Ovary (tissue), 9 donors: Measurements from ENCODE around the gene ULBP3. TPM values are rescaled to one million over a fixed set of nuclear protein-coding genes. Genes with fewer than 3 reads are reported as not detected.

Source experiments
- DNase-seq, 5 donors: peaks; one replicate each; pipeline ENCODE4 v3.0.0-alpha.2; 2019 to 2020
- H3K27ac ChIP-seq, 2 donors: fragments of 200-600 bp; one replicate each; pipeline versions ENCODE4 v1.5.1 to v1.8.0; 2019 to 2022
- H3K27me3 ChIP-seq: fragments of 200-600 bp; one replicate; pipeline ENCODE4 v1.8.0; 2022
- H3K36me3 ChIP-seq: fragments of 200-600 bp; sonication (generic); one replicate; pipeline ENCODE4 v1.5.1; 2019
- H3K4me1 ChIP-seq: one replicate; pipeline ENCODE4 v1.8.1; 2013; ENCODE audit warnings: mild to moderate bottlenecking, moderate library complexity; ENCODE audit not compliant: insufficient read depth
- H3K4me3 ChIP-seq: fragments of 200-600 bp; sonication (generic); one replicate; pipeline ENCODE4 v1.5.1; 2017
- H3K9me3 ChIP-seq, 2 donors: fragments of 200-600 bp in 1 of 2; sonication (generic) in 1 of 2; one replicate each; pipeline versions ENCODE4 v1.5.1 to v1.8.1; 2013 to 2019; ENCODE audit warnings: mild to moderate bottlenecking in 1 of 2, moderate library complexity in 1 of 2
- EP300 ChIP-seq: sonication (generic); formaldehyde crosslinking; IDR thresholded peaks from one replicate; pipeline ENCODE4 v1.6.1; 2017; ENCODE audit warnings: antibody characterized with exemption
- POLR2A ChIP-seq: fragments of 450-650 bp; IDR thresholded peaks from one replicate; pipeline ENCODE4 v1.6.1; 2017; ENCODE audit warnings: antibody characterized with exemption, mild to moderate bottlenecking, moderate library complexity
- WGBS, 3 donors: extraction: QIAGEN DNeasy Blood & Tissue Kit in 1 of 3; methylation state at CpG; one replicate each; pipeline versions ENCODE4 v1.1.5 to v1.1.7; 2013 to 2017; 5-methylcytosine and 5-hydroxymethylcytosine counted together
- intact Hi-C, 4 donors: fragments of 100-400 bp; cut with DNase I; formaldehyde crosslinking; loops; one replicate each; pipeline versions ENCODE4 v1.11.0 to v1.15.1; 2022 to 2023
- polyA plus RNA-seq, 2 donors: library from polyadenylated mRNA; stranded (reverse); fragments of 200-250 nt in 1 of 2; fragments of 350-450 nt in 1 of 2; fragmentation: Illumina TruSeq in 1 of 2; extraction: RNeasy Lipid Tissue Mini Kit (QIAGEN cat#74804) in 1 of 2; gene quantifications; one replicate each; pipeline ENCODE4 v1.2.3, GENCODE V29; 2013 to 2014
- total RNA-seq, 7 donors: library from RNA; depleted of rRNA in 2 of 7; stranded (reverse); fragments of >200 nt in 2 of 7; fragmentation: NEBNext Ultra II Directional in 3 of 7; extraction: Animal tissue kit (Norgen Biotek cat#: 25700) in 3 of 7; gene quantifications; one replicate each; pipeline versions ENCODE4 v1.1.0 to v1.2.4, GENCODE V29; 2016 to 2023
- TF ChIP-seq, protein P1 (sequence below), 3 donors: fragments of 450-650 bp in 2 of 3; fragments of 200-600 bp in 1 of 3; IDR thresholded peaks; one replicate each; pipeline versions ENCODE4 v1.5.1 to v1.8.0; 2016 to 2022; ENCODE audit warnings: antibody characterized with exemption in 3 of 3, mild to moderate bottlenecking in 1 of 3
- donor health status: DM: no; HTN: no; CAD: no; lungs with moderate emphysema.
- donor health status: DM: no; HTN: no; CAD: no.
- donor health status: Bipolar disorder and iron deficiency.
- donor health status: DM: yes; HTN: yes; CAD: no.
- donor health status: DM: no; HTN: no; CAD: no.
- donor health status: DM: yes; HTN: yes; CAD: no.

Gene ULBP3
- total and polyA plus RNA-seq, 9 donors = 0.66 to 2.5 (median 1.6) TPM; not detected in 2

DNA sequence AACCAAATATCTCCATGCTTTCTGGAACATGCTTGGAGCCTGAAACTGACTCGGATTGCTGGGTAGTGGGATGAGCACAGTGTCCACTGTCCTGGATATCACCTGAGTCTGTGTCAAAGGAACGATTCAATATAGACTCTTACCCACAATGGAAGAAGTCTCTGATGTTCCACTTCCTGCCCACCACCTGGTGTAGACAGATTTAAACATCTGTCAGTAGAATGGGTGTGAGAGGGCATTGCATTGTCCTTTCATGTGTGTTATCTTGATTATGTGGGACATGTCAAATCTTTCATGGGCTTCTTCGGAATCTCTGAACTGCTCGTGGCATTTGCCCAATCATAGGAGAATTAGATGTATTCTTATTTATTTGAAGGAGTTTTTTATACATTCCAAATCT is 20.8 kb downstream of the ULBP3 start:
- intact Hi-C loops = no loop called here
- Histone ChIP-seq H3K9me3 (no peaks in the 10 kb centered on the region), H3K4me1 (no peaks in the 10 kb centered on the region), H3K27ac (no peak overlapping the region), H3K36me3 (no peaks in the 10 kb centered on the region), H3K4me3 (no peak overlapping the region), H3K27me3 (no peaks in the 10 kb centered on the region)
- no peak for DNase-seq
- 45 to 67% (median 56%) methylated on average over 4 of the region's 4 CpGs for WGBS, 3 donors
- TF ChIP-seq POLR2A (no peak), EP300 (no peak)
- TF ChIP-seq, protein P1, sequence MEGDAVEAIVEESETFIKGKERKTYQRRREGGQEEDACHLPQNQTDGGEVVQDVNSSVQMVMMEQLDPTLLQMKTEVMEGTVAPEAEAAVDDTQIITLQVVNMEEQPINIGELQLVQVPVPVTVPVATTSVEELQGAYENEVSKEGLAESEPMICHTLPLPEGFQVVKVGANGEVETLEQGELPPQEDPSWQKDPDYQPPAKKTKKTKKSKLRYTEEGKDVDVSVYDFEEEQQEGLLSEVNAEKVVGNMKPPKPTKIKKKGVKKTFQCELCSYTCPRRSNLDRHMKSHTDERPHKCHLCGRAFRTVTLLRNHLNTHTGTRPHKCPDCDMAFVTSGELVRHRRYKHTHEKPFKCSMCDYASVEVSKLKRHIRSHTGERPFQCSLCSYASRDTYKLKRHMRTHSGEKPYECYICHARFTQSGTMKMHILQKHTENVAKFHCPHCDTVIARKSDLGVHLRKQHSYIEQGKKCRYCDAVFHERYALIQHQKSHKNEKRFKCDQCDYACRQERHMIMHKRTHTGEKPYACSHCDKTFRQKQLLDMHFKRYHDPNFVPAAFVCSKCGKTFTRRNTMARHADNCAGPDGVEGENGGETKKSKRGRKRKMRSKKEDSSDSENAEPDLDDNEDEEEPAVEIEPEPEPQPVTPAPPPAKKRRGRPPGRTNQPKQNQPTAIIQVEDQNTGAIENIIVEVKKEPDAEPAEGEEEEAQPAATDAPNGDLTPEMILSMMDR (IDR thresholded peaks at IDR 0.05) = no peak

DNA sequence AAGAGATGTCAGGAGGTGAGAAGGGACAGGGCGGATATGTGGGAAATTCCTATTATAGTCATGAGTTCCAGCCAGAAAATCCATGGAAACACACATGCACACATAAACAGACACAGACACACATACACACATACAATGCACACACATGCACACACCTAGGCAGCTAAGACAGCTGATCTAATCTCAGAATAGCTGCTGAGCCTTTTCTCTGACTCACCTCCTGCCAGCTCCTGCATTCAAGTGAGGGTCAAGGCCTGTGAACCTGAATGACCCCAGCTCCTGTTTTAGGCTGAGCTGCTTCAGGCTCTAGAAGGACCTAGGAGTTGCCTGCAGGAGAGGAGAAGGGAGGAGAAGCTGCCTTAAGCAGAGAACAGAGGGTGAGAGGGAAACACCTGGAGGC is 22.0 kb downstream of the ULBP3 start:
- DNase-seq = no peak
- TF ChIP-seq EP300 (no peak), POLR2A (no peak)
- TF ChIP-seq, protein P1 (IDR thresholded peaks at IDR 0.05) = no peak

DNA sequence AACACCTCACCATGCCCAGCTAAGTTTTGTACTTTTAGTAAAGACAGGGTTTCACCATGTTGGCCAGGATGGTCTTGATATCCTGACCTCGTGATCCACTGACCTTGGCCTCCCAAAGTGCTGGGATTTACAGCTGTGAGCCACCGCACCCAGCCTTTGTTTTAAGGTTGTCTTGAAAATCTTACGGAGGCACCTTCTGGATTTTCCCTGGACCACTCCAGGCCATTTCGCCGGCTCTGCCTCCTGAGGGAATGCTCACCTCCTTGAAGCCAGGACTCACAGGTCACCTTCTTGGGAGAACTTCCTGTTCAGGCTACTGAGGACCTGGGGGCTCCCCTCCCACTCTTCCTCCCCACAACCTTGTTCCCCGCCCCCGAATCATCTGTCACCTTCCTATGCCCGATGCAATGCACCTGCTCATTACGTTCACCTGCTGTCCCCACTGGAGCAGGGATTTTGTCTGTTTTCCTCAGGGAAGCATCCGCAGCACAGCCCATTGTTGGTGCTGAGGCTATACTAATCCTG is 24.2 kb downstream of the ULBP3 start:
- H3K9me3 ChIP-seq = no peaks in the 10 kb centered on the region

More for the DNA sequence above, 22.0 kb downstream of the ULBP3 start:
- H3K9me3 ChIP-seq = no peaks in the 10 kb centered on the region
- WGBS, 3 donors = 86 to 96% (median 88%) methylated on average over 1 of the region's 1 CpG
- no peak overlapping the region for H3K4me3 ChIP-seq
- H3K27ac ChIP-seq = no peak overlapping the region
- no peaks in the 10 kb centered on the region for H3K4me1 ChIP-seq
- H3K36me3 ChIP-seq = no peaks in the 10 kb centered on the region
- H3K27me3 ChIP-seq = no peaks in the 10 kb centered on the region
- intact Hi-C loops = no loop called here

DNA sequence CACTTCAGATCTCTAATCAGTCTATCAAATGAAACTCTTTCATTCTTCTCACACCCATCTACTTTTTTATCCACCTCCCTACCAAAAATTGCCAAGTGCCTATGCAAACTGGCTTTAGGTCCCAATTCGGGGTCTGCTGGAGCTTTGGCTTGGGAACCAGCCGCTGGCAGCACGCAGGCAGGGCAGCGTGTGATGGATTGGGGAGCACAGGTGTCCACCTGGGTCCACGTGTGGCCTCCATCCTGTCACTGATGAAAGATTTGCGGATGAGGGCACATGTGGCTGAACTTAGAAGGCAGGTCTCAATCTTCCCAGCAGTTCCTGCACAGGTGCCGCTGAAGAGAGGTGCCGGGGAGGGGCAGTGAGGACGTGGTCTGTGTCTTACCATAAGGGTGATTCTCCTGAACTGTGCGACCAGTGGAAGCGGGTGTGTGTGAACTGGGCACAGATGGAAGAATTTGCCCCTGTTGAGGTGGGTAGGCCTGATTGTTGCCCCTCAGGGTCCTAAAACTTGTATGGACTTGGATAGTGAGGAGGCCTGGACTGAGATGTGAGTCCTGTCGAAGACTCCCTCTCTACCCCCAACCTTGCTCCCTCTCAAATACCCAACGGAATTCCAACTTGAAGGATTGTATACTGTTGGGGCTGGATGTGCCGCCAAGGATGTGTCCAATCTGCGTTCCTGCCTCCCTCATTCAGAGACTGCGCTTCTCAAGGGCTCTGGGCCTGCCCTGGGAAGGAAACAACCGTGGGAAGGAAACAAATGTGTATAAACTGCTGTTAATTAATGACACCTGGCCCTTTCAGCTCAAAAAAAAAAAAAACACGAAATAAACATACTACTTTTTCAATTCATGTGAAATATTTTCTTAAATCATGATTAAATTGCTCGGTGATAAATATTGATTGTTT is 25.2 kb downstream of the ULBP3 start:
- Histone ChIP-seq H3K9me3 (no peaks in the 10 kb centered on the region), H3K4me1 (no peaks in the 10 kb centered on the region), H3K27ac (no peak overlapping the region), H3K4me3 (no peak overlapping the region), H3K27me3 (no peaks in the 10 kb centered on the region), H3K36me3 (no peaks in the 10 kb centered on the region)
- TF ChIP-seq, protein P1 (IDR thresholded peaks at IDR 0.05) = no peak
- TF ChIP-seq EP300 (no peak), POLR2A (no peak)
- intact Hi-C loops = no loop called here
- 77 to 84% (median 84%) methylated on average over 19 of the region's 19 CpGs for WGBS, 3 donors
- DNase-seq = no peak

More for the DNA sequence above, 24.2 kb downstream of the ULBP3 start:
- WGBS, 3 donors = 84 to 90% (median 88%) methylated on average over 10 of the region's 10 CpGs
- TF ChIP-seq EP300 (no peak), POLR2A (no peak)
- TF ChIP-seq, protein P1 (IDR thresholded peaks at IDR 0.05) = no peak
- no peaks in the 10 kb centered on the region for H3K4me1 ChIP-seq
- no peaks in the 10 kb centered on the region for H3K36me3 ChIP-seq
- intact Hi-C loops = no loop called here
- no peaks in the 10 kb centered on the region for H3K27me3 ChIP-seq
- DNase-seq = no peak
- no peak overlapping the region for H3K4me3 ChIP-seq
- no peak overlapping the region for H3K27ac ChIP-seq
